ENCODE data around the gene PTBP1. TPM values are rescaled to one million over a fixed set of nuclear protein-coding genes. Genes with fewer than 3 reads are reported as not detected.
A peak's percentile ranks its signal among the peaks of the same experiment; 100 is the strongest.

The PTBP1 gene
- total RNA-seq, 4 donors from 2014 or later = 45.0 to 278 (median 106) TPM

DNA sequence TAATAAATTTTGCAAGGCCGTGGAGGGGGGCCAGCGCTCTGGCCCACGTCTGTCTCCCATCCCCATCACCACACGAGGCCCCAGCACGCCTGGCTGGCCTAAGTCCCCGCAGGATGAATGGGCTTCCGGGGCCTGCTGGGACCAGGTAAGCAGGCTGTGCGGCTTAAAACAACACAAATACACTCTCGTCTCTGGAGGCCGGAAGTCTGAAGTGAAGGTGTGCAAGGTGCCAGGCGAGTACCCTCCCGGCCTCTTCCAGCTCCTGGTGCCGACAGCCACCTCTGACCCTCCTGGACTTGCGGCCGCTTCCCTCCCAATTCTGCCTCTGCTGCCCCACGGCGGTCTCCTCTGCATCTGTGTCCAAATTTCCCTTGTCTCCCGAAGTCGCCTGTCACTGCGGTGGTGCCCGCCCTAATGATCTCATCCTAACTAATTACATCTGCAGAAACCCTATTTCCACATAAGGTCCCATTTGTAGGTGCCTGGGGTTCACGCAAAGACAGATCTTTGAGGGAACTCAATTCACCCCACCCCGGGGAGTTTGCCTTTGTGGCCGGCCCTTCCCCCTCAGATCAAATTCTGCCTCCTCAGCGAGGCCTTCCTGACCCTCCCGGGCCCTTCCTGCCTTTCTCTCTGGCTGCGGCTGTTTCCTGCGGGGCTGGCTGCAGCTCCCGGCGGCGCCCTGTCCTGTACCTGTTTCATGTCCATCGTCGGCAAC, 8.1 kb upstream of the PTBP1 start:
- no peak for DNase-seq
- H3K27ac ChIP-seq = peak overlapping the region; percentile 52 to 58
- H3K9me3 ChIP-seq = no peaks in the 10 kb centered on the region
- no peaks in the 10 kb centered on the region for H3K4me1 ChIP-seq
- intact Hi-C loops (cut with DNase I; ENCODE audit: low total_unique reads) = no loop called here
- no peaks in the 10 kb centered on the region for H3K27me3 ChIP-seq
- no peak for TF ChIP-seq POLR2A (IDR thresholded peaks at IDR 0.05)
- TF ChIP-seq, protein P1, sequence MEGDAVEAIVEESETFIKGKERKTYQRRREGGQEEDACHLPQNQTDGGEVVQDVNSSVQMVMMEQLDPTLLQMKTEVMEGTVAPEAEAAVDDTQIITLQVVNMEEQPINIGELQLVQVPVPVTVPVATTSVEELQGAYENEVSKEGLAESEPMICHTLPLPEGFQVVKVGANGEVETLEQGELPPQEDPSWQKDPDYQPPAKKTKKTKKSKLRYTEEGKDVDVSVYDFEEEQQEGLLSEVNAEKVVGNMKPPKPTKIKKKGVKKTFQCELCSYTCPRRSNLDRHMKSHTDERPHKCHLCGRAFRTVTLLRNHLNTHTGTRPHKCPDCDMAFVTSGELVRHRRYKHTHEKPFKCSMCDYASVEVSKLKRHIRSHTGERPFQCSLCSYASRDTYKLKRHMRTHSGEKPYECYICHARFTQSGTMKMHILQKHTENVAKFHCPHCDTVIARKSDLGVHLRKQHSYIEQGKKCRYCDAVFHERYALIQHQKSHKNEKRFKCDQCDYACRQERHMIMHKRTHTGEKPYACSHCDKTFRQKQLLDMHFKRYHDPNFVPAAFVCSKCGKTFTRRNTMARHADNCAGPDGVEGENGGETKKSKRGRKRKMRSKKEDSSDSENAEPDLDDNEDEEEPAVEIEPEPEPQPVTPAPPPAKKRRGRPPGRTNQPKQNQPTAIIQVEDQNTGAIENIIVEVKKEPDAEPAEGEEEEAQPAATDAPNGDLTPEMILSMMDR (IDR thresholded peaks at IDR 0.05) = no peak
- H3K4me3 ChIP-seq = no peak overlapping the region
- H3K36me3 ChIP-seq = no peaks in the 10 kb centered on the region

GRCh38 chr19:789701-790060, 7.6 kb upstream of the PTBP1 start:
- intact Hi-C loops (cut with DNase I; ENCODE audit: low total_unique reads) = no loop called here
- H3K27ac ChIP-seq = peak overlapping the region in 1 of 2 donors; percentile 58
- H3K4me3 ChIP-seq = no peak overlapping the region
- no peaks in the 10 kb centered on the region for H3K27me3 ChIP-seq
- no peak for DNase-seq
- no peaks in the 10 kb centered on the region for H3K9me3 ChIP-seq
- H3K4me1 ChIP-seq = no peaks in the 10 kb centered on the region
- no peaks in the 10 kb centered on the region for H3K36me3 ChIP-seq
- no peak for TF ChIP-seq POLR2A (IDR thresholded peaks at IDR 0.05)
- TF ChIP-seq, protein P1 (IDR thresholded peaks at IDR 0.05) = no peak

GRCh38 chr19:791007-791566, 6.2 kb upstream of the PTBP1 start:
- peaks cover 0 to 3% of the 10 kb centered on the region in 2 donors for H3K4me1 ChIP-seq
- DNase-seq = no peak
- no peak overlapping the region for H3K27ac ChIP-seq
- no peak for TF ChIP-seq POLR2A (IDR thresholded peaks at IDR 0.05)
- TF ChIP-seq, protein P1 (IDR thresholded peaks at IDR 0.05) = no peak
- H3K36me3 ChIP-seq = no peaks in the 10 kb centered on the region
- intact Hi-C loops (cut with DNase I; ENCODE audit: low total_unique reads) = no loop called here
- H3K9me3 ChIP-seq = no peaks in the 10 kb centered on the region
- no peaks in the 10 kb centered on the region for H3K27me3 ChIP-seq
- no peak overlapping the region for H3K4me3 ChIP-seq

- intact Hi-C loops (cut with DNase I; ENCODE audit: low total_unique reads) = no loop called here
- DNase-seq = no peak
- TF ChIP-seq, protein P1 (IDR thresholded peaks at IDR 0.05) = no peak
- TF ChIP-seq POLR2A (IDR thresholded peaks at IDR 0.05) = no peak
- peak overlapping the region; percentile 20 to 31 for H3K27ac ChIP-seq
- no peaks in the 10 kb centered on the region for H3K9me3 ChIP-seq
- H3K4me3 ChIP-seq = no peak overlapping the region
- no peaks in the 10 kb centered on the region for H3K36me3 ChIP-seq
- H3K27me3 ChIP-seq = no peaks in the 10 kb centered on the region
- H3K4me1 ChIP-seq = peaks cover 0 to 5% of the 10 kb centered on the region in 2 donors
Measured at GRCh38 chr19:791567-792305, 5.5 kb upstream of the PTBP1 start.
